Activated CD4-positive, alpha-beta memory T cell treated with anti-CD3 and anti-CD28 coated beads for 36 hours (primary cell): ENCODE data around the gene SHLD1. TPM values are rescaled to one million over a fixed set of nuclear protein-coding genes. Genes with fewer than 3 reads are reported as not detected.
"Not testable (repeated sequence)": the region's sequence is repeated elsewhere in the genome, so short reads cannot be mapped to it uniquely, and the experiment has no call there.

Experiments
- CTCF ChIA-PET: fragments of 350-600 bp; sonication (Branson Sonifier 250); formaldehyde crosslinking; loops from one replicate; lab custom pipeline; 2021; ENCODE audit warnings: antibody characterized with exemption, inconsistent platforms; lab: Charles Lee
- POLR2A ChIA-PET: fragments of 350-600 bp; sonication (Branson Sonifier 250); formaldehyde crosslinking; loops from one replicate; lab custom pipeline; 2021; ENCODE audit warnings: antibody characterized with exemption; lab: Charles Lee
- DNase-seq: peaks from one replicate; pipeline ENCODE4 v3.0.0-alpha.2; 2020
- H3K27ac Mint-ChIP-seq: one replicate; pipeline ENCODE4 v1.8.0; 2021; ENCODE audit warnings: mixed read lengths
- H3K27me3 Mint-ChIP-seq: one replicate; pipeline ENCODE4 v1.8.0; 2021; ENCODE audit warnings: mixed read lengths
- H3K36me3 Mint-ChIP-seq: one replicate; pipeline ENCODE4 v1.8.0; 2021; ENCODE audit warnings: mixed read lengths
- H3K4me1 Mint-ChIP-seq: one replicate; pipeline ENCODE4 v1.8.0; 2021; ENCODE audit warnings: low read depth, mixed read lengths
- H3K4me3 Mint-ChIP-seq: one replicate; pipeline ENCODE4 v1.8.0; 2021; ENCODE audit warnings: mild to moderate bottlenecking, mixed read lengths
- H3K9me3 Mint-ChIP-seq: one replicate; pipeline ENCODE4 v1.8.0; 2021; ENCODE audit warnings: mixed read lengths
- intact Hi-C: fragments of 100-400 bp; cut with micrococcal nuclease; formaldehyde crosslinking; loops from one replicate; pipeline ENCODE4 v1.15.1; 2023
- total RNA-seq, 2 experiments: library from RNA; stranded (reverse); gene quantifications; one replicate each; pipeline ENCODE4 v1.2.3, GENCODE V29; 2021

The SHLD1 gene
- total RNA-seq = 1 to 10 TPM; 9.0 to 9.8 TPM

GRCh38 chr20:5749952-5750779 lies at the start of gene SHLD1:
Gene SHLD1 (plus strand): TSS chr20:5750401. CDS start chr20:5772866, 22,465 bp downstream.
- Mint-ChIP-seq H3K36me3 (peaks cover 4% of the 10 kb centered on the region), H3K9me3 (peaks cover 2% of the 10 kb centered on the region), H3K4me1 (peaks cover 18% of the 10 kb centered on the region), H3K27me3 (no peaks in the 10 kb centered on the region), H3K4me3 (peak within 1 kb of the TSS; percentile 90), H3K27ac (peak within 1 kb of the TSS; percentile 95)
- peak; percentile 88 for DNase-seq
- POLR2A ChIA-PET = interaction anchor here (0.6 to 0.7 kb wide), 2 partner anchors 107 to 218 kb away, joined by 3 read pairs; no protein-coding TSS in a partner anchor
- CTCF ChIA-PET = interaction anchor here (0.8 to 1.9 kb wide), 3 partner anchors 11 to 222 kb away, joined by 3 to 7 read pairs (median 3); no protein-coding TSS in a partner anchor
- intact Hi-C loops = loop anchor here (1.0 to 2.0 kb wide), 5 partner anchors 10 to 201 kb away; partner anchors contain the start of genes MCM8 and TRMT6

GRCh38 chr20:5702339-5702738 lies 47.9 kb upstream of the SHLD1 start:
- H3K27ac Mint-ChIP-seq, H3K36me3 Mint-ChIP-seq, H3K4me3 Mint-ChIP-seq, POLR2A ChIA-PET, H3K4me1 Mint-ChIP-seq, H3K27me3 Mint-ChIP-seq, CTCF ChIA-PET, DNase-seq, intact Hi-C loops, H3K9me3 Mint-ChIP-seq: not testable (repeated sequence)

GRCh38 chr20:5703681-5704101 lies 46.5 kb upstream of the SHLD1 start:
- POLR2A ChIA-PET = no interaction called here
- CTCF ChIA-PET = interaction anchor here (1.1 kb wide), 1 partner anchor 26 kb away, joined by 3 read pairs; no protein-coding TSS in a partner anchor
- intact Hi-C loops = no loop called here
- H3K27ac Mint-ChIP-seq = no peak overlapping the region
- H3K9me3 Mint-ChIP-seq = no peaks in the 10 kb centered on the region
- no peaks in the 10 kb centered on the region for H3K27me3 Mint-ChIP-seq
- no peaks in the 10 kb centered on the region for H3K4me1 Mint-ChIP-seq
- DNase-seq = no peak
- no peaks in the 10 kb centered on the region for H3K36me3 Mint-ChIP-seq
- no peak overlapping the region for H3K4me3 Mint-ChIP-seq

- ChIA-PET POLR2A (no interaction called here), CTCF (no interaction called here)
- Mint-ChIP-seq H3K27me3 (no peaks in the 10 kb centered on the region), H3K27ac (no peak overlapping the region), H3K4me3 (no peak overlapping the region), H3K9me3 (no peaks in the 10 kb centered on the region), H3K4me1 (no peaks in the 10 kb centered on the region), H3K36me3 (no peaks in the 10 kb centered on the region)
- intact Hi-C loops = no loop called here
- DNase-seq = no peak
Observed at GRCh38 chr20:5705827-5706226, 44.4 kb upstream of the SHLD1 start.

DNA sequence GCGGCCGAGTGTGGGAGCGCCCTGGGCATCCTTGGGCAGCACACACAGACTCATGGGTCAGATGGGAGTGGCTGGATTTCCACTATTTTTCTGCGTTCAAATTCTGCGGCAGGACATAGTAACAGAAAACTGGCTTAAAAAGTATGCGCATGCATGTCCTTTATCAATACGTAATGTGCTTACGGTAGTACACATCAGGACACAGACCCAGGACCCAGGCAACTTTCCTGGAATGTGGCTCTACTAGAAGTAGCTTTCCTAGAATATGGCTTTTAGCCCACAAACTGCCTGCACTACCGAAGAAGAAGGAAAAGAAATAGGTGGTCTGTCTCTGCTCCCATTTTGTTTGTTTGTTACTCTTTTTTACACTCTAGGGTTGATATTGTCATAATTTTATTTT lies 43.4 kb upstream of the SHLD1 start:
- no peak overlapping the region for H3K27ac Mint-ChIP-seq
- H3K4me3 Mint-ChIP-seq = no peak overlapping the region
- no peaks in the 10 kb centered on the region for H3K4me1 Mint-ChIP-seq
- no peak for DNase-seq
- ChIA-PET CTCF (no interaction called here), POLR2A (no interaction called here)
- intact Hi-C loops = no loop called here
- no peaks in the 10 kb centered on the region for H3K9me3 Mint-ChIP-seq
- no peaks in the 10 kb centered on the region for H3K27me3 Mint-ChIP-seq
- no peaks in the 10 kb centered on the region for H3K36me3 Mint-ChIP-seq

- Mint-ChIP-seq H3K4me3 (no peak overlapping the region), H3K27ac (no peak overlapping the region), H3K27me3 (no peaks in the 10 kb centered on the region), H3K9me3 (peaks cover 9% of the 10 kb centered on the region), H3K4me1 (peaks cover 26% of the 10 kb centered on the region), H3K36me3 (no peaks in the 10 kb centered on the region)
- ChIA-PET CTCF (no interaction called here), POLR2A (no interaction called here)
- no peak for DNase-seq
- intact Hi-C loops = no loop called here
Observed at GRCh38 chr20:5710551-5710950, 39.6 kb upstream of the SHLD1 start.

GRCh38 chr20:5714261-5715041 lies 35.8 kb upstream of the SHLD1 start:
- Mint-ChIP-seq H3K9me3 (peaks cover 9% of the 10 kb centered on the region), H3K36me3 (no peaks in the 10 kb centered on the region), H3K4me1 (peaks cover 40% of the 10 kb centered on the region), H3K27me3 (no peaks in the 10 kb centered on the region), H3K27ac (peak overlapping the region; percentile 84), H3K4me3 (peak overlapping the region; percentile 21)
- DNase-seq = peak; percentile 70
- CTCF ChIA-PET = interaction anchor here (0.7 to 1.2 kb wide), 4 partner anchors 14 to 185 kb away, joined by 3 to 5 read pairs (median 4); no protein-coding TSS in a partner anchor
- POLR2A ChIA-PET = interaction anchor here (0.5 to 1.0 kb wide), 2 partner anchors 45 to 233 kb away, joined by 3 read pairs; no protein-coding TSS in a partner anchor
- intact Hi-C loops = loop anchor here (1.0 to 2.0 kb wide), 7 partner anchors 23 to 236 kb away; partner anchors contain the start of genes MCM8, SHLD1 and TRMT6

GRCh38 chr20:5715071-5715841 lies 34.9 kb upstream of the SHLD1 start:
- ChIA-PET CTCF (interaction anchor here (0.7 to 1.2 kb wide), 4 partner anchors 15 to 186 kb away, joined by 3 to 5 read pairs (median 4); no protein-coding TSS in a partner anchor), POLR2A (interaction anchor here (0.5 to 1.0 kb wide), 2 partner anchors 46 to 232 kb away, joined by 3 read pairs; no protein-coding TSS in a partner anchor)
- Mint-ChIP-seq H3K9me3 (peaks cover 9% of the 10 kb centered on the region), H3K27ac (peak overlapping the region; percentile 84), H3K4me1 (peaks cover 46% of the 10 kb centered on the region), H3K4me3 (no peak overlapping the region), H3K27me3 (no peaks in the 10 kb centered on the region), H3K36me3 (no peaks in the 10 kb centered on the region)
- peak; percentile 53 for DNase-seq
- intact Hi-C loops = loop anchor here (2.0 kb wide), 1 partner anchor 48 kb away; no protein-coding TSS in a partner anchor

DNA sequence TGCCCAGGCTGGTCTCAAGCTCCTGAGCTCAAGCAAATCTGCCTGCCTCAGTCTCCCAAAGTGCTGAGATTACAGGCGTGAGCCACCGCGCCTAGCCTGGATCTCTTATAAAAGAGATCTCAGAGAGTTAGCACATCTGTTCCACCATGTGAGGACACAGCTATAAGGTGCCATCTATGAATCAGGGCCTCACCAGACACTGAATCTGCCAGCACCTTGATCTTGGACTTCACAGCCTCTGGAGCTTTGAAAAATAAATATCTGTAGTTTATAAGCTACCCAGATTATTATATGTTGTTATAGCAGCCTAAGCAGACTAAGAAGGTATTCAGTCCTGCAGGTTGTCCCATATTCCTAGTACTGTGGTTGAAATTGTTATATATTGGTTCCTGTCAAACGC lies 33.2 kb upstream of the SHLD1 start:
- peaks cover 9% of the 10 kb centered on the region for H3K9me3 Mint-ChIP-seq
- H3K27me3 Mint-ChIP-seq = no peaks in the 10 kb centered on the region
- POLR2A ChIA-PET = no interaction called here
- no peak for DNase-seq
- H3K27ac Mint-ChIP-seq = no peak overlapping the region
- H3K4me1 Mint-ChIP-seq = peaks cover 48% of the 10 kb centered on the region
- intact Hi-C loops = no loop called here
- no peak overlapping the region for H3K4me3 Mint-ChIP-seq
- H3K36me3 Mint-ChIP-seq = no peaks in the 10 kb centered on the region
- CTCF ChIA-PET = no interaction called here

GRCh38 chr20:5718896-5719595 lies 31.2 kb upstream of the SHLD1 start:
- Mint-ChIP-seq H3K27me3 (no peaks in the 10 kb centered on the region), H3K9me3 (peaks cover 9% of the 10 kb centered on the region), H3K27ac (no peak overlapping the region), H3K4me3 (no peak overlapping the region), H3K4me1 (peaks cover 36% of the 10 kb centered on the region), H3K36me3 (no peaks in the 10 kb centered on the region)
- DNase-seq = no peak
- POLR2A ChIA-PET = no interaction called here
- CTCF ChIA-PET = no interaction called here
- intact Hi-C loops = no loop called here

DNA sequence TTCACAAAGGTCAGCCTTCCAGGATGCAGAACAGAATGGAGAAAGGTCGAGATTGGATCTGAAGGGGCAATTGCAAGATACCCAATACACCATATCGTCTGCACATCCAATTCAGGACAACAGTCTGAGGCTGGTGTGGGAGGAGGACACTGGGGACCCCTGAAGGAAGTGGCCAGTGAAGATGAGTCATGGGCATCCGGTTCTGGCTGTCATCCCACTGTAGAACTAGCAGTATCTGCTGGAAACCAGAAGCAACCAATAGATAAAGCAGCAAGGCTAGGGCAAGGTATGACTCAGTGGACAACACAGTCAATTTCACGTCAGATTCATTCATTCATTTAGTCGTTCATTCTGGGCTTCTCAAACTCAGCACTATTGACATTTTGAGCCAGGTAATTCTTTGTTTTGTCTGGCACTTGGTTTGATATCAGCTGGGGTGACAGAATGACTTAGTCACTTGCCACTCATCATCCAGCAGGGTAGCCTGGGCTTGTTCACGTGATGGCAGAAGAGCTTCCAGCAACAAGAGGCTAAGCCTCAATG lies 30.3 kb upstream of the SHLD1 start:
- H3K4me3 Mint-ChIP-seq = no peak overlapping the region
- H3K27me3 Mint-ChIP-seq = no peaks in the 10 kb centered on the region
- ChIA-PET CTCF (no interaction called here), POLR2A (no interaction called here)
- DNase-seq = peak; percentile 16
- intact Hi-C loops = no loop called here
- peaks cover 7% of the 10 kb centered on the region for H3K9me3 Mint-ChIP-seq
- no peaks in the 10 kb centered on the region for H3K36me3 Mint-ChIP-seq
- no peak overlapping the region for H3K27ac Mint-ChIP-seq
- peaks cover 30% of the 10 kb centered on the region for H3K4me1 Mint-ChIP-seq
